Coronary artery (tissue), 2 donors: Measurements from ENCODE around the gene SYNE1.
"Not testable (repeated sequence)": the region's sequence is repeated elsewhere in the genome, so short reads cannot be mapped to it uniquely, and the experiment has no call there.

Experiments
- DNase-seq: peaks from one replicate; pipeline ENCODE4 v3.0.0-alpha.2; 2017; ENCODE audit warnings: low spot score
- H3K27ac ChIP-seq, 2 donors: fragments of 200-600 bp; sonication (generic); one replicate each; pipeline ENCODE4 v1.5.1; 2016 to 2019
- H3K4me3 ChIP-seq: fragments of 200-600 bp; sonication (generic); 2 replicates; pipeline ENCODE4 v1.5.1; 2016; ENCODE audit warnings: mild to moderate bottlenecking, moderate library complexity
- TF ChIP-seq, protein P1 (sequence below): fragments of 200-600 bp; sonication (generic); IDR thresholded peaks from one replicate; pipeline ENCODE4 v1.5.1; 2019; ENCODE audit warnings: antibody characterized with exemption

Gene SYNE1, protein sequence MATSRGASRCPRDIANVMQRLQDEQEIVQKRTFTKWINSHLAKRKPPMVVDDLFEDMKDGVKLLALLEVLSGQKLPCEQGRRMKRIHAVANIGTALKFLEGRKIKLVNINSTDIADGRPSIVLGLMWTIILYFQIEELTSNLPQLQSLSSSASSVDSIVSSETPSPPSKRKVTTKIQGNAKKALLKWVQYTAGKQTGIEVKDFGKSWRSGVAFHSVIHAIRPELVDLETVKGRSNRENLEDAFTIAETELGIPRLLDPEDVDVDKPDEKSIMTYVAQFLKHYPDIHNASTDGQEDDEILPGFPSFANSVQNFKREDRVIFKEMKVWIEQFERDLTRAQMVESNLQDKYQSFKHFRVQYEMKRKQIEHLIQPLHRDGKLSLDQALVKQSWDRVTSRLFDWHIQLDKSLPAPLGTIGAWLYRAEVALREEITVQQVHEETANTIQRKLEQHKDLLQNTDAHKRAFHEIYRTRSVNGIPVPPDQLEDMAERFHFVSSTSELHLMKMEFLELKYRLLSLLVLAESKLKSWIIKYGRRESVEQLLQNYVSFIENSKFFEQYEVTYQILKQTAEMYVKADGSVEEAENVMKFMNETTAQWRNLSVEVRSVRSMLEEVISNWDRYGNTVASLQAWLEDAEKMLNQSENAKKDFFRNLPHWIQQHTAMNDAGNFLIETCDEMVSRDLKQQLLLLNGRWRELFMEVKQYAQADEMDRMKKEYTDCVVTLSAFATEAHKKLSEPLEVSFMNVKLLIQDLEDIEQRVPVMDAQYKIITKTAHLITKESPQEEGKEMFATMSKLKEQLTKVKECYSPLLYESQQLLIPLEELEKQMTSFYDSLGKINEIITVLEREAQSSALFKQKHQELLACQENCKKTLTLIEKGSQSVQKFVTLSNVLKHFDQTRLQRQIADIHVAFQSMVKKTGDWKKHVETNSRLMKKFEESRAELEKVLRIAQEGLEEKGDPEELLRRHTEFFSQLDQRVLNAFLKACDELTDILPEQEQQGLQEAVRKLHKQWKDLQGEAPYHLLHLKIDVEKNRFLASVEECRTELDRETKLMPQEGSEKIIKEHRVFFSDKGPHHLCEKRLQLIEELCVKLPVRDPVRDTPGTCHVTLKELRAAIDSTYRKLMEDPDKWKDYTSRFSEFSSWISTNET (N-terminal part only)

GRCh38 chr6:152637296-152638047 lies at the start of gene SYNE1:
SYNE1 (minus strand) TSS chr6:152637362; CDS start chr6:152628331, 9,031 bp downstream.
- peak within 1 kb of the TSS in 1 of 2 donors; percentile 20 for H3K27ac ChIP-seq
- no peak for DNase-seq
- TF ChIP-seq, protein P1, sequence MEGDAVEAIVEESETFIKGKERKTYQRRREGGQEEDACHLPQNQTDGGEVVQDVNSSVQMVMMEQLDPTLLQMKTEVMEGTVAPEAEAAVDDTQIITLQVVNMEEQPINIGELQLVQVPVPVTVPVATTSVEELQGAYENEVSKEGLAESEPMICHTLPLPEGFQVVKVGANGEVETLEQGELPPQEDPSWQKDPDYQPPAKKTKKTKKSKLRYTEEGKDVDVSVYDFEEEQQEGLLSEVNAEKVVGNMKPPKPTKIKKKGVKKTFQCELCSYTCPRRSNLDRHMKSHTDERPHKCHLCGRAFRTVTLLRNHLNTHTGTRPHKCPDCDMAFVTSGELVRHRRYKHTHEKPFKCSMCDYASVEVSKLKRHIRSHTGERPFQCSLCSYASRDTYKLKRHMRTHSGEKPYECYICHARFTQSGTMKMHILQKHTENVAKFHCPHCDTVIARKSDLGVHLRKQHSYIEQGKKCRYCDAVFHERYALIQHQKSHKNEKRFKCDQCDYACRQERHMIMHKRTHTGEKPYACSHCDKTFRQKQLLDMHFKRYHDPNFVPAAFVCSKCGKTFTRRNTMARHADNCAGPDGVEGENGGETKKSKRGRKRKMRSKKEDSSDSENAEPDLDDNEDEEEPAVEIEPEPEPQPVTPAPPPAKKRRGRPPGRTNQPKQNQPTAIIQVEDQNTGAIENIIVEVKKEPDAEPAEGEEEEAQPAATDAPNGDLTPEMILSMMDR: no peak
- H3K4me3 ChIP-seq: peak within 1 kb of the TSS; percentile 79

GRCh38 chr6:152685819-152686218 lies 48.7 kb upstream of the SYNE1 start:
- Histone ChIP-seq H3K4me3 (no peak overlapping the region), H3K27ac (no peak overlapping the region)
- TF ChIP-seq, protein P1: no peak
- DNase-seq: no peak

DNA sequence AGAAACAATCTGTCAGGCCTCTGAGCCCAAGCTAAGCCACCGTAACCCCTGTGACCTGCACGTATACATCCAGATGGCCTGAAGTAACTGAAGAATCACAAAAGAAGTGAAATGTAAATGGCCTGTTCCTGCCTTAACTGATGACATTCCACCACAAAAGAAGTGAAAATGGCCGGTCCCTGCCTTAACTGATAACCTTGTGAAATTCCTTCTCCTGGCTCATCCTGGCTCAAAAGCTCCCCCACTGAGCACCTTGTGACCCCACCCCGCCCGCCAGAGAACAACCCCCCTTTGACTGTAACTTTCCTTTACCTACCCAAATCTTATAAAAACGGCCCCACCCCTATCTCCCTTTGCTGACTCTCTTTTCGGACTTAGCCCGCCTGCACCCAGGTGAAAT lies 45.8 kb upstream of the SYNE1 start:
- not testable (repeated sequence) for H3K4me3 ChIP-seq, DNase-seq, H3K27ac ChIP-seq

DNA sequence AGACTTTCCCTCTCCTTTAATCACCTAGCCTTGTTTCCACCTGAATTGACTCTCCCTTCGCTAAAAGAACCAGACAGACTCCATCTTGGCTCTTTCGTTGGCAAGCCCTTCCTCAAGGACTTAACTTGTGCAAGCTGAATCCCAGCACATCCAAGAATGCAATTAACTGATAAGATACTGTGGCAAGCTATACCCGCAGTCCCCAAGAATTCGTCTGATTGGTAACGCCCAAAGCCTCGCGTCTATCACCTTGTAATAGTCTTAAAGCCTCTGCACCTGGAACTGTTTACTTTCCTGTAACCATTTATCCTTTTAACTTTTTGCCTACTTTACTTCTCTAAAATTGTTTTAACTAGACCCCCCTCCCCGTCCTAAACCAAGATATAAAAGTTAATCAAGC lies 45.0 kb upstream of the SYNE1 start:
- H3K27ac ChIP-seq: no peak overlapping the region
- TF ChIP-seq, protein P1: no peak
- no peak overlapping the region for H3K4me3 ChIP-seq
- DNase-seq: no peak

GRCh38 chr6:152680879-152681517 lies 43.8 kb upstream of the SYNE1 start:
- TF ChIP-seq, protein P1: no peak
- Histone ChIP-seq H3K27ac (no peak overlapping the region), H3K4me3 (no peak overlapping the region)
- no peak for DNase-seq

DNA sequence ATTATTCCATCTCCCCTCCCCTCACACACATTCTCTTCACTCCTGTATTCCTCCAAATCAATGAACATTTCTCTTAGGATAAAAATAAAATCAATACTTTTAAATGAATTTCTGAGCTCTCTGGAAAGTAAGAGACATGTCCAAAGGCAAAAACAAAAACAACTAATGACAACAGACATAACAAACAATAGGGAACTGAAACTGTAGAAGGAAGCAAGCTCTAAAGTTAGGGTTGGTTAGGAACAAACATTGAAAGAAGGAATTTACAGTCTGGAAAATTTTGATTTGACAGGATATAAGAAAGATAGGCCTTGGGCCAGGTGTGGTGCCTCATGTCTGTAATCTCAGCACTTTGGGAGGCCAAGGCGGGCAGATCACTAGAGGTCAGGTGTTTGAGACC lies 43.0 kb upstream of the SYNE1 start:
- TF ChIP-seq, protein P1: no peak
- Histone ChIP-seq H3K4me3 (no peak overlapping the region), H3K27ac (no peak overlapping the region)
- no peak for DNase-seq
